Endothelial cell (in vitro differentiated cells): ENCODE measurements around the gene FGF10. TPM values are rescaled to one million over a fixed set of nuclear protein-coding genes. Genes with fewer than 3 reads are reported as not detected.

Experiments used
- DNase-seq: peaks from one replicate; pipeline ENCODE4 v3.0.0; 2021; ENCODE audit warnings: low spot score
- H3K27ac Mint-ChIP-seq: one replicate; pipeline ENCODE4 v1.8.0; 2021; ENCODE audit warnings: mixed read lengths, inconsistent platforms; ENCODE audit not compliant: unreplicated experiment
- H3K27me3 Mint-ChIP-seq: one replicate; pipeline ENCODE4 v1.8.0; 2021; ENCODE audit warnings: mild to moderate bottlenecking, moderate library complexity, mixed read lengths, inconsistent platforms; ENCODE audit not compliant: unreplicated experiment
- H3K36me3 Mint-ChIP-seq: one replicate; pipeline ENCODE4 v1.8.0; 2021; ENCODE audit warnings: mild to moderate bottlenecking, low read depth, mixed read lengths, inconsistent platforms; ENCODE audit not compliant: unreplicated experiment
- H3K4me1 Mint-ChIP-seq: one replicate; pipeline ENCODE4 v1.8.0; 2021; ENCODE audit warnings: mild to moderate bottlenecking, mixed read lengths, inconsistent platforms; ENCODE audit not compliant: unreplicated experiment
- H3K4me3 Mint-ChIP-seq: one replicate; pipeline ENCODE4 v1.8.0; 2021; ENCODE audit warnings: mild to moderate bottlenecking, mixed read lengths, inconsistent platforms; ENCODE audit not compliant: unreplicated experiment
- H3K9me3 Mint-ChIP-seq: one replicate; pipeline ENCODE4 v1.8.0; 2021; ENCODE audit warnings: mixed read lengths, inconsistent platforms; ENCODE audit not compliant: unreplicated experiment
- total RNA-seq: library from RNA; stranded (reverse); fragmentation: NEBNext Ultra II Directional; extraction: Animal tissue kit (Norgen Biotek cat#: 25700); gene quantifications from one replicate; pipeline ENCODE4 v1.2.1, GENCODE V29; 2021; ENCODE audit not compliant: unreplicated experiment
- TF ChIP-seq, protein P1 (sequence below): fragments of 200-600 bp; sonication (generic); IDR thresholded peaks from one replicate; pipeline ENCODE4 v1.5.0; 2021; ENCODE audit warnings: antibody characterized with exemption; ENCODE audit not compliant: unreplicated experiment

FGF10 gene
- total RNA-seq, 1 donor from 2014 or later: 0.15 TPM

DNA sequence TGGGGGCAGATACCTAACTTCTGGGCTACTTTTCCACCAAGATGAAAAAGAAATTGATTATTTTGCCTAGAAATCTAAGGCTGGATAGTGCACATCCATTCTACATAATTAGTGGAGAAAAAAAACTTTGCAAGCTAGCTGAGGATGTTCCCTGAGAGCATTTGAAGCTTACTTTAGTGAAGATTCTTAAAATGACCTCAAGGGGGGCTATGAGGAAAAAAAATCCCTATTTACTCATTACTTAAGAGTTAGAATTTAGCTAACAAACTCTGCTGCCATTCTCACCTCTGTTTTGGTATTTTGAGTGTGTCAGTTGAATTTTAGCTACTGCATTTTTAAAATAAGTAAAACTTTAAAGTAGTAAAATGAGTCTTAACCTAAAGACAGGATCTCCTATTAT, 9.2 kb upstream of the FGF10 start:
- Mint-ChIP-seq H3K27me3 (no peaks in the 10 kb centered on the region), H3K4me1 (no peaks in the 10 kb centered on the region), H3K27ac (no peak overlapping the region), H3K9me3 (no peaks in the 10 kb centered on the region), H3K4me3 (no peak overlapping the region), H3K36me3 (no peaks in the 10 kb centered on the region)
- TF ChIP-seq, protein P1, sequence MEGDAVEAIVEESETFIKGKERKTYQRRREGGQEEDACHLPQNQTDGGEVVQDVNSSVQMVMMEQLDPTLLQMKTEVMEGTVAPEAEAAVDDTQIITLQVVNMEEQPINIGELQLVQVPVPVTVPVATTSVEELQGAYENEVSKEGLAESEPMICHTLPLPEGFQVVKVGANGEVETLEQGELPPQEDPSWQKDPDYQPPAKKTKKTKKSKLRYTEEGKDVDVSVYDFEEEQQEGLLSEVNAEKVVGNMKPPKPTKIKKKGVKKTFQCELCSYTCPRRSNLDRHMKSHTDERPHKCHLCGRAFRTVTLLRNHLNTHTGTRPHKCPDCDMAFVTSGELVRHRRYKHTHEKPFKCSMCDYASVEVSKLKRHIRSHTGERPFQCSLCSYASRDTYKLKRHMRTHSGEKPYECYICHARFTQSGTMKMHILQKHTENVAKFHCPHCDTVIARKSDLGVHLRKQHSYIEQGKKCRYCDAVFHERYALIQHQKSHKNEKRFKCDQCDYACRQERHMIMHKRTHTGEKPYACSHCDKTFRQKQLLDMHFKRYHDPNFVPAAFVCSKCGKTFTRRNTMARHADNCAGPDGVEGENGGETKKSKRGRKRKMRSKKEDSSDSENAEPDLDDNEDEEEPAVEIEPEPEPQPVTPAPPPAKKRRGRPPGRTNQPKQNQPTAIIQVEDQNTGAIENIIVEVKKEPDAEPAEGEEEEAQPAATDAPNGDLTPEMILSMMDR: no peak
- DNase-seq: no peak

GRCh38 chr5:44396312-44396711, 7.1 kb upstream of the FGF10 start:
- Mint-ChIP-seq H3K27ac (no peak overlapping the region), H3K4me3 (no peak overlapping the region), H3K9me3 (no peaks in the 10 kb centered on the region), H3K4me1 (no peaks in the 10 kb centered on the region), H3K27me3 (no peaks in the 10 kb centered on the region), H3K36me3 (no peaks in the 10 kb centered on the region)
- no peak for DNase-seq
- TF ChIP-seq, protein P1: no peak

- Mint-ChIP-seq H3K4me3 (peak overlapping the region; percentile 88), H3K36me3 (no peaks in the 10 kb centered on the region), H3K27ac (no peak overlapping the region), H3K9me3 (no peaks in the 10 kb centered on the region), H3K4me1 (peaks cover 25% of the 10 kb centered on the region), H3K27me3 (peaks cover 19% of the 10 kb centered on the region)
- no peak for DNase-seq
- TF ChIP-seq, protein P1: no peak
Measured at GRCh38 chr5:44390351-44390750, 1.1 kb upstream of the FGF10 start.

GRCh38 chr5:44389823-44390143, 563 bp upstream of the FGF10 start:
- H3K4me1 Mint-ChIP-seq: peaks cover 25% of the 10 kb centered on the region
- H3K4me3 Mint-ChIP-seq: peak overlapping the region; percentile 88
- H3K27me3 Mint-ChIP-seq: peaks cover 19% of the 10 kb centered on the region
- no peaks in the 10 kb centered on the region for H3K36me3 Mint-ChIP-seq
- no peaks in the 10 kb centered on the region for H3K9me3 Mint-ChIP-seq
- no peak overlapping the region for H3K27ac Mint-ChIP-seq
- TF ChIP-seq, protein P1: no peak
- no peak for DNase-seq

DNA sequence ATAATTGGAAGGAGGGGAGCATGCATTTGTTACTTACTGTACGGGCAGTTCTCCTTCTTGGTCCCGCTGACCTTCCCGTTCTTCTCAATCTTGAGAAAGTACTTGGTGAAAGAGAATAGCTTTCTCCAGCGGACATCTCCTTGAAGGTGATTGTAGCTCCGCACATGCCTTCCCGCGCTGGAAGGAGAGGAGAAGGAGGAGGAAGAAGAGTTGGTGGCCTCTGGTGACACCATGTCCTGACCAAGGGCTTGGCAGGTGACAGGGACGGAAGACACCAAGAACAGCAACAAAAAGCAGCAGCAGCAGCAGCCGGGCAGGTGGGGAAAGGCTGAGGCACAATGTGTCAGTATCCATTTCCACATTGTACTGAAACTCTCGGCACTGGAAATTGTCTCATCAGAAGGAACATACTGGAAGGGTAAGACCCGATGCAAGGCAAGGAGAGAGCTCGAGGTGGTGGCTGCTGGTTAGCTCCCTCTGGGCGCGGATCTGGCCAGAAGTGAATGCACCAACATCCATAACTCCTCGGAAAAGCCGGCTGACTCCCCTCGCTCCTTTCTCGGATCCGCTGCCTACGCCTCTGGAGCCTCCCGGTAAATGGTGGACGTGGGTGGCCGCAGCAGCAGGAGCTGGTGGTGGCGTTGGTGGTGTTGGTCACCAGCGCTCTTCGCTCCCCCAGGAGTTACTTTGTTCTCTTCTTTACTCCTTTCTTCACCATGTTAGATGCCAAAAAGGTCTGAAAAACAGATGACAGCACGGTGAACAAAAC, 715 bp downstream of the FGF10 start:
- TF ChIP-seq, protein P1: no peak
- Mint-ChIP-seq H3K4me1 (peaks cover 25% of the 10 kb centered on the region), H3K27ac (no peak overlapping the region), H3K36me3 (no peaks in the 10 kb centered on the region), H3K27me3 (peaks cover 19% of the 10 kb centered on the region), H3K9me3 (no peaks in the 10 kb centered on the region), H3K4me3 (peak overlapping the region; percentile 90)
- peak; percentile 28 for DNase-seq
